ENCODE results near the gene CDIP1. TPM values are rescaled to one million over a fixed set of nuclear protein-coding genes. Genes with fewer than 3 reads are reported as not detected.

Gene CDIP1
- total and polyA plus RNA-seq, 12 donors, result 28.2 to 59.5 (median 46.1) TPM

DNA sequence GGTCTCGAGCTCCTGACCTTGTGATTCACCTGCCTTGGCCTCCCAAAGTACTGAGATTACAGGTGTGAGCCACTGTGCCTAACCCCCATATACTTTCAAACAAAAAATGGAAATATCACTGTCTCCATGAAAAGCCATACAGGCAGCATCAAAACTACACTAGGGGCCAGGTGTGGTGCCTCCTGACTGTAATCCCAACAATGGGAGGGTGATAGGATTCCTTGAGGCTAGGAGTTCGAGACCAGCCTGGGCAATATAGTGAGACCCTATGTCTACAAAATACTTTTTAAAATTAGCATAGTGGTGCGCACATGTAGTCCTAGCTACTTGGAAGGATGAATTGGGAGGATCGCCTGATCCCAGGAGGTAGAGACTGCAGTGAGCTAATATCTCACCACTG is 46.7 kb downstream of the CDIP1 start:
- Histone ChIP-seq H3K27me3 (no peaks in the 10 kb centered on the region), H3K4me3 (no peak overlapping the region), H3K4me1 (peaks cover 0 to 55% (median 17%) of the 10 kb centered on the region in 9 donors), H3K36me3 (peaks cover 0 to 45% (median 10%) of the 10 kb centered on the region in 9 donors), H3K9me3 (no peaks in the 10 kb centered on the region), H3K27ac (no peak overlapping the region)
- no peak for TF ChIP-seq CTCF (IDR thresholded peaks at IDR 0.05)
- intact Hi-C loops (cut with DNase I), result no loop called here
- DNase-seq (no peak), ATAC-seq (no peak)
- 98% methylated on average over 4 of the region's 4 CpGs for WGBS, 2 donors

GRCh38 chr16:4489030-4489429 is 49.5 kb downstream of the CDIP1 start:
- Histone ChIP-seq H3K27ac (peak overlapping the region in 2 of 10 donors; percentile 56 to 88), H3K9me3 (no peaks in the 10 kb centered on the region), H3K36me3 (peaks cover 0 to 60% (median 14%) of the 10 kb centered on the region in 9 donors), H3K27me3 (no peaks in the 10 kb centered on the region), H3K4me1 (peaks cover 0 to 49% (median 32%) of the 10 kb centered on the region in 9 donors), H3K4me3 (no peak overlapping the region)
- intact Hi-C loops (cut with DNase I), result no loop called here
- TF ChIP-seq CTCF (IDR thresholded peaks at IDR 0.05), result no peak
- no peak for ATAC-seq
- 88 to 89% methylated on average over 5 of the region's 5 CpGs for WGBS, 2 donors
- DNase-seq, result no peak

DNA sequence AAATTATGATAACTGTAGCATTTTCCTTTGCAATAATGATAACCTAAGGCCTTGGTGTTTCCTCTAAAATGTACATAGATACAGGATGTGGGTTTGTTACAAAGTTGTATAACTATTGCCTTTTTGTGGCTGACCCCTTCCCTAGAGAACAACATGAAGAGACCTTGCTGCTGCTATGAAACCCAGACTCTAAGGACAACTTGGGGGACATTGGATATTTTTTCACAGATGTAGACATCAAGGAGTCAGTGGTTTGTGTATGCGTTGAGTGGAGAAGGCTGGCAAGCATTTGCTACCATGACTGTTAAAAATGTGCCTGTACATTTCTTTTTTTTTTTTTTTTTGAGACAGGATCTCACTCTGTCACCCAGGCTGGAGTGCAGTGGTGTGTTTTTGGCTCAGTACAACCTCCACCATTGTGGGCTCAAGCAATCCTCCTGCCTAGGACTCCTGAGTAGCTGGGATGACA is 50.0 kb downstream of the CDIP1 start:
- Histone ChIP-seq H3K27ac (peak overlapping the region in 4 of 10 donors; percentile 1 to 88 (median 41)), H3K27me3 (no peaks in the 10 kb centered on the region), H3K4me3 (no peak overlapping the region), H3K4me1 (peaks cover 0 to 49% (median 32%) of the 10 kb centered on the region in 9 donors), H3K36me3 (peaks cover 0 to 65% (median 18%) of the 10 kb centered on the region in 9 donors), H3K9me3 (no peaks in the 10 kb centered on the region)
- DNase-seq, result no peak
- intact Hi-C loops (cut with DNase I), result no loop called here
- no peak for ATAC-seq
- TF ChIP-seq CTCF (IDR thresholded peaks at IDR 0.05), result no peak
- 69 to 74% methylated on average over 1 of the region's 1 CpG for WGBS, 2 donors

DNA sequence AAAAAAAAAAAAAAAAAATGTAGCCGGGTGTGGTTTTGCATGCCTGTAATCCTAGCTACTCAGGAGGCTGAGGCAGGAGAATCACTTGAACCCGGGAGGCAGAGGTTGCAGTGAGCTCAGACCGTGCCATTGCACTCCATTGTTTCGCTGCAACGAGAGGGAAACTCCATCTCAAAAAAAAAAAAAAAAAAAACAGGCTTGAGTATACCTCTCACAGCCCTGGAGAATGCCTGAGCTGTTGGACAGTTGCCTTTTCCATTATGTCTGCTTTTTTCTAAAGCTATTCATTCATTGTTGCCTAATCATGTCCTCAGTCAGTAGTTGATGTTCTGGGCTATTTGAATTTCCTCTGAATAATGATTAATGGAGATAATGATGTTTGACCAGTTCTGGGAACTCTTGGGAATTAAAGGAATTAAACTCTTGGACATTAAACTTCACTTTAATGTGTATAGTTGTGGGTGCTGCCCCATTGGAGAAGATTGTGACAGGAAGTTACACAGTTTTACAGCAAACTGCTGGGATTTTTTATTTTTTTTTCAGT is 50.5 kb downstream of the CDIP1 start:
- DNase-seq (no peak), ATAC-seq (peak in 2 of 8 donors; percentile 8 to 29)
- WGBS, 2 donors, result 52 to 63% methylated on average over 5 of the region's 5 CpGs
- Histone ChIP-seq H3K9me3 (no peaks in the 10 kb centered on the region), H3K27me3 (no peaks in the 10 kb centered on the region), H3K4me1 (peaks cover 0 to 49% (median 32%) of the 10 kb centered on the region in 9 donors), H3K36me3 (peaks cover 0 to 69% (median 18%) of the 10 kb centered on the region in 9 donors), H3K27ac (peak overlapping the region in 4 of 10 donors; percentile 1 to 88 (median 70)), H3K4me3 (no peak overlapping the region)
- intact Hi-C loops (cut with DNase I), result no loop called here
- TF ChIP-seq CTCF (IDR thresholded peaks at IDR 0.05), result no peak

All from heart right ventricle (tissue), 16 donors.